Stimulated activated CD4-positive, alpha-beta T cell treated with anti-CD3 and anti-CD28 coated beads, Interleukin-12 subunit alpha, Interleukin-12 subunit beta, amount 100 ng/mL, for 4 hours (primary cell): Measurements from ENCODE around the gene ABCG2.
"Not testable (repeated sequence)": the region's sequence is repeated elsewhere in the genome, so short reads cannot be mapped to it uniquely, and the experiment has no call there.

Experiments used
- DNase-seq: peaks from one replicate; pipeline ENCODE4 v3.0.0-alpha.2; 2020

The ABCG2 gene

GRCh38 chr4:88163336-88163735 is 4.9 kb upstream of the ABCG2 start:
- DNase-seq, result no peak

GRCh38 chr4:88162626-88163025 is 4.2 kb upstream of the ABCG2 start:
- no peak for DNase-seq

- no peak for DNase-seq
These were observed 838 bp upstream of the ABCG2 start for GRCh38 chr4:88159229-88159725.

GRCh38 chr4:88158038-88158488 is 376 bp downstream of the ABCG2 start:
- no peak for DNase-seq

GRCh38 chr4:88152331-88152730 is 6.1 kb downstream of the ABCG2 start:
- DNase-seq, result not testable (repeated sequence)

- DNase-seq, result no peak
These were observed 9.9 kb downstream of the ABCG2 start for GRCh38 chr4:88148560-88148959.

GRCh38 chr4:88147799-88148217 is 10.6 kb downstream of the ABCG2 start:
- no peak for DNase-seq

- no peak for DNase-seq
These were observed 11.5 kb downstream of the ABCG2 start for GRCh38 chr4:88146891-88147290.

- DNase-seq, result no peak
These were observed 13.6 kb downstream of the ABCG2 start for GRCh38 chr4:88144866-88145300.

- DNase-seq, result no peak
These were observed 14.4 kb downstream of the ABCG2 start for GRCh38 chr4:88144048-88144447.

- DNase-seq, result no peak
These were observed 14.9 kb downstream of the ABCG2 start for GRCh38 chr4:88143504-88143903.

- DNase-seq, result no peak
These were observed 19.9 kb downstream of the ABCG2 start for GRCh38 chr4:88138561-88138960.

GRCh38 chr4:88137112-88137511 is 21.3 kb downstream of the ABCG2 start:
- no peak for DNase-seq

- no peak for DNase-seq
These were observed 22.2 kb downstream of the ABCG2 start for GRCh38 chr4:88136249-88136648.

GRCh38 chr4:88135356-88135663 is 23.1 kb downstream of the ABCG2 start:
- DNase-seq, result no peak

- DNase-seq, result no peak
These were observed 23.7 kb downstream of the ABCG2 start for GRCh38 chr4:88134536-88135355.

- no peak for DNase-seq
These were observed 24.3 kb downstream of the ABCG2 start for GRCh38 chr4:88134111-88134510.

- no peak for DNase-seq
These were observed 27.7 kb downstream of the ABCG2 start for GRCh38 chr4:88130544-88131305.

- no peak for DNase-seq
These were observed 28.4 kb downstream of the ABCG2 start for GRCh38 chr4:88130003-88130402.

- not testable (repeated sequence) for DNase-seq
These were observed 36.2 kb downstream of the ABCG2 start for GRCh38 chr4:88122260-88122659.

GRCh38 chr4:88119943-88120342 is 38.5 kb downstream of the ABCG2 start:
- DNase-seq, result no peak

GRCh38 chr4:88115587-88115986 is 42.9 kb downstream of the ABCG2 start:
- no peak for DNase-seq

GRCh38 chr4:88112856-88113255 is 45.6 kb downstream of the ABCG2 start:
- no peak for DNase-seq

- no peak for DNase-seq
These were observed 47.6 kb downstream of the ABCG2 start for GRCh38 chr4:88110826-88111225.
